Measurements from ENCODE around the gene NEDD9. TPM values are rescaled to one million over a fixed set of nuclear protein-coding genes. Genes with fewer than 3 reads are reported as not detected.

NEDD9 gene
- total and polyA plus RNA-seq, 10 of the 15 experiments (the other 5 are each of a cell fraction or from before 2014, with no cell fraction given) = 4.9 to 92.6 (median 14.6) TPM

- TF ChIP-seq PBX3 (IDR thresholded peaks at IDR 0.05; ENCODE audit: insufficient replicate concordance, low read depth, low read length) (no peak), CEBPB (IDR thresholded peaks at IDR 0.05; ENCODE audit: borderline replicate concordance in 1 of 2, low read depth in 2 of 2, low read length in 2 of 2) (no peak), NBN (IDR thresholded peaks at IDR 0.05) (no peak), MEF2B (IDR thresholded peaks at IDR 0.05; ENCODE audit: partially characterized antibody, poor library complexity, severe bottlenecking) (no peak), RB1 (IDR thresholded peaks at IDR 0.05; ENCODE audit: borderline replicate concordance) (no peak), TCF3 (IDR thresholded peaks at IDR 0.05; ENCODE audit: borderline replicate concordance, insufficient read depth, low read depth, low read length) (no peak), SUZ12 (IDR thresholded peaks at IDR 0.05; ENCODE audit: unreplicated experiment) (no peak), PML (IDR thresholded peaks at IDR 0.05; ENCODE audit: low read length) (no peak)
- TF ChIP-seq, protein P1, sequence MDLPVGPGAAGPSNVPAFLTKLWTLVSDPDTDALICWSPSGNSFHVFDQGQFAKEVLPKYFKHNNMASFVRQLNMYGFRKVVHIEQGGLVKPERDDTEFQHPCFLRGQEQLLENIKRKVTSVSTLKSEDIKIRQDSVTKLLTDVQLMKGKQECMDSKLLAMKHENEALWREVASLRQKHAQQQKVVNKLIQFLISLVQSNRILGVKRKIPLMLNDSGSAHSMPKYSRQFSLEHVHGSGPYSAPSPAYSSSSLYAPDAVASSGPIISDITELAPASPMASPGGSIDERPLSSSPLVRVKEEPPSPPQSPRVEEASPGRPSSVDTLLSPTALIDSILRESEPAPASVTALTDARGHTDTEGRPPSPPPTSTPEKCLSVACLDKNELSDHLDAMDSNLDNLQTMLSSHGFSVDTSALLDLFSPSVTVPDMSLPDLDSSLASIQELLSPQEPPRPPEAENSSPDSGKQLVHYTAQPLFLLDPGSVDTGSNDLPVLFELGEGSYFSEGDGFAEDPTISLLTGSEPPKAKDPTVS (IDR thresholded peaks at IDR 0.05; ENCODE audit: low read depth, low read length) = no peak
These were observed 23.1 kb upstream of the NEDD9 start (continued) for GRCh38 chr6:11255610-11256009.

DNA sequence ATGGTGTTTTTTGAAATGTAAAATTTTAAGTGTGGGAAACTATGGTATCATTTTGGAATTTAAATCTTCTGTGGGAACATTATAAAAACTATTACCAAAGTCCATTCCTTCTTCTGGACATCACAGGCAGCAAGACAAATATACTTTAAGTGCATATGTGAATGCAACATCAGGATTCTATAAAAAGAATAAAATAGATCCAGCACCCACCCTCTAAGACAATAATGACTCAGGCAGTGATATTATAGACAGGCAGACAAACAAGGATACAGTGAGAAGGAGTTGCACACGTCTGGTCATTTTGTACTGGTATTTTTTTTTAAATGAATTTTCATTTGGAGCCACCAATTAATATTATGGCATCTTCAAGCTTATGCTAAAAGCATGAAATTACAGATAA lies 21.1 kb upstream of the NEDD9 start:
- whole genome bisulfite sequencing (ENCODE audit: insufficient coverage, insufficient replicate concordance, low lambda C conversion rate, missing lambda C conversion rate) = 4% methylated on average over 1 of the region's 1 CpG
- Histone ChIP-seq H2AFZ (ENCODE audit: control insufficient read depth, low read depth, low read length) (no peak overlapping the region), H3K4me2 (ENCODE audit: control insufficient read depth, insufficient read depth) (no peak overlapping the region), H3K36me3 (ENCODE audit: control insufficient read depth in 2 of 2, insufficient read depth in 2 of 2, low read length in 1 of 2) (peaks cover 3 to 10% of the 10 kb centered on the region in 2 experiments), H4K20me1 (ENCODE audit: control insufficient read depth, insufficient read depth) (no peaks in the 10 kb centered on the region), H3K9me3 (replicated peaks; ENCODE audit: control insufficient read depth, insufficient read depth, low read length) (peaks cover 6% of the 10 kb centered on the region; the same call in 1 of the 3 replicates), H3K4me1 (ENCODE audit: control insufficient read depth, insufficient read depth, low read length) (peaks cover 8% of the 10 kb centered on the region), H3K27me3 (replicated peaks in 1 of 2; ENCODE audit: control insufficient read depth in 2 of 2, insufficient read depth in 2 of 2, low read length in 1 of 2) (no peaks in the 10 kb centered on the region), H3K27ac (ENCODE audit: control insufficient read depth, insufficient read depth) (no peak overlapping the region), H3K4me3 (no peak overlapping the region), H3K9ac (ENCODE audit: control insufficient read depth, insufficient read depth, low read length) (no peak overlapping the region), H3K79me2 (ENCODE audit: control insufficient read depth, insufficient read depth, low read length) (no peaks in the 10 kb centered on the region)
- SMC1A ChIA-PET (ENCODE audit: uncharacterized antibody, unreplicated experiment) = interaction anchor here (0.7 to 2.5 kb wide), 5 partner anchors 10 to 242 kb away, joined by 4 to 12 read pairs (median 7); no protein-coding TSS in a partner anchor
- intact Hi-C loops (cut with micrococcal nuclease; ENCODE audit: unreplicated experiment) (no loop called here), in situ Hi-C loops (cut with MboI) (no loop called here)
- POLR2A ChIA-PET = interaction anchor here (0.9 kb wide), 1 partner anchor 21 kb away, joined by 3 read pairs; no protein-coding TSS in a partner anchor
- TF ChIP-seq KDM1A (IDR thresholded peaks at IDR 0.05; ENCODE audit: borderline replicate concordance) = no peak
- TF ChIP-seq RAD51 (IDR thresholded peaks at IDR 0.05) = no peak
- no peak for TF ChIP-seq JUNB (IDR thresholded peaks at IDR 0.05)
- no peak for TF ChIP-seq HDGF (IDR thresholded peaks at IDR 0.05)
- CTCF ChIA-PET = interaction anchor here (0.7 to 1.9 kb wide), 4 partner anchors 8 to 242 kb away, joined by 3 to 7 read pairs (median 4); no protein-coding TSS in a partner anchor
- no TSS peak for BruUV-seq (replicated peaks)
- RAD21 ChIA-PET (ENCODE audit: unreplicated experiment) = interaction anchor here (1.5 kb wide), 1 partner anchor 24 kb away, joined by 4 read pairs; no protein-coding TSS in a partner anchor
- ATAC-seq (no peak), FAIRE-seq (no peak), DNase-seq (ENCODE audit: low read depth, low spot score) (no peak)

Measured in GM12878 (cell line).